ENCODE measurements around the gene LIMCH1.

The LIMCH1 gene

DNA sequence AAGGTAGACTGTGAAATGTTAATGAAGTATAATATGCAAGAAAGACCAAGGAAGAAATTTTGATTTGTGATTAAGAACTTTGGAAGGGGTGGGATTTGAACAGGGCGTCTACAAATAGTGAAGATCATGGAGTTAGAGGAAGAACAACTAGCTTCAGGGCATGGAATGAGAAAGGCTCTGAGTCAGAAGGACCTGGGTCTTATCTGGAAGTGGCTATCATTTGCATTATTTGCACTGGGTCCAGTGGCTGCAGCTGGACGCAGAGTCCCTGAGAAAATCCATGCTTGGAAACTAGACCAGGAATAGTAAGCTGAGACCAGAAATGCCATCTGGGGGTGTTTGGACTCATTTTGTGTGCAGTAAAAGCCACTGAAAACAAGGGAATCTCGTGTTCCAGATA, 4.3 kb upstream of the LIMCH1 start:
- H3K4ac ChIP-seq (ENCODE audit: low read length): no peak overlapping the region
- no peak overlapping the region for H2AFZ ChIP-seq (ENCODE audit: low read length)
- no peak overlapping the region for H3K23ac ChIP-seq (ENCODE audit: low read depth, low read length, poor library complexity)
- no peak overlapping the region for H3K18ac ChIP-seq (ENCODE audit: low read length)
- no peaks in the 10 kb centered on the region for H3K9me3 ChIP-seq (replicated peaks in 1 of 2; ENCODE audit: control insufficient read depth in 2 of 2, insufficient read depth in 1 of 2, low read depth in 1 of 2, low read length in 2 of 2)
- H2BK12ac ChIP-seq (ENCODE audit: low read length): no peak overlapping the region
- H2BK5ac ChIP-seq (ENCODE audit: low read length): no peak overlapping the region
- H3K4me2 ChIP-seq (ENCODE audit: insufficient read depth, low read length, poor library complexity, severe bottlenecking): no peak overlapping the region
- no peak overlapping the region for H2BK120ac ChIP-seq (ENCODE audit: low read depth, low read length)
- H2AK5ac ChIP-seq (ENCODE audit: low read depth, low read length): no peak overlapping the region
- peaks cover 2 to 6% of the 10 kb centered on the region in 2 donors for H3K4me1 ChIP-seq (ENCODE audit: control insufficient read depth in 2 of 2, insufficient read depth in 1 of 2, low read depth in 1 of 2, low read length in 2 of 2)
- WGBS, 2 donors (ENCODE audit: extremely low coverage in 2 of 2, insufficient read length in 2 of 2, insufficient replicate concordance in 1 of 2): no CpG with 5 or more reads among the region's 3 CpGs
- no peaks in the 10 kb centered on the region for H3K36me3 ChIP-seq (replicated peaks in 1 of 2; ENCODE audit: control insufficient read depth in 2 of 2, insufficient read depth in 2 of 2, low read length in 2 of 2)
- H3K4me3 ChIP-seq (ENCODE audit: low read length in 2 of 2): no peak overlapping the region
- H3K79me1 ChIP-seq (ENCODE audit: low read depth, low read length): no peaks in the 10 kb centered on the region
- H3K27me3 ChIP-seq (ENCODE audit: control insufficient read depth in 3 of 3, insufficient read depth in 3 of 3, low read depth in 1 of 3, low read length in 3 of 3): no peaks in the 10 kb centered on the region
- H3K14ac ChIP-seq (ENCODE audit: low read length): no peak overlapping the region
- no peak overlapping the region for H3K9ac ChIP-seq (ENCODE audit: low read depth, low read length, poor library complexity)
- DNase-seq (ENCODE audit: low spot score): no peak
- H4K91ac ChIP-seq (ENCODE audit: low read depth, low read length, poor library complexity): no peak overlapping the region
- H2BK15ac ChIP-seq (ENCODE audit: low read length): no peak overlapping the region
- no peak overlapping the region for H4K8ac ChIP-seq (ENCODE audit: low read depth, low read length)
- H3K27ac ChIP-seq (replicated peaks; ENCODE audit: low read length): no peak overlapping the region

DNA sequence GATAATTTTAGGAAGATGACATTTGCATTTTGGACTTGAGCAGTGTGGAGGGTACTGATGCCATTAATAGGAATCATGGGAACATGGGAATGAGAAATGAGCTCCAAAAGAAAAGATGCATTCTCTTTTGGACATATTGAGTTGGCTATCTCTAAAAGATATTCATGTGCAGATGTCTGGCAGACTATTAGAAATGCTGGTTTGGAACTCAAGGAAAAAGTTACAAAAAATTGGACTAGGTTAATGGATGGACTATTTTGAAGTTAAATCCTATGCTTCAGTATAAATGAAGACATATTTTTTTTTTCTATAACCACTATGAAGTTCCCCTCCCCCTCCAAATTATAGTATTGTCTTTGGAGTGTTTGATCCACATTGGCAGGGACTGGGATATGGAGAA, 3.6 kb upstream of the LIMCH1 start:
- no peak overlapping the region for H3K4me2 ChIP-seq (ENCODE audit: insufficient read depth, low read length, poor library complexity, severe bottlenecking)
- no peaks in the 10 kb centered on the region for H3K36me3 ChIP-seq (replicated peaks in 1 of 2; ENCODE audit: control insufficient read depth in 2 of 2, insufficient read depth in 2 of 2, low read length in 2 of 2)
- no peak overlapping the region for H3K23ac ChIP-seq (ENCODE audit: low read depth, low read length, poor library complexity)
- H3K79me1 ChIP-seq (ENCODE audit: low read depth, low read length): no peaks in the 10 kb centered on the region
- H3K27ac ChIP-seq (replicated peaks; ENCODE audit: low read length): no peak overlapping the region
- H3K4me1 ChIP-seq (ENCODE audit: control insufficient read depth in 2 of 2, insufficient read depth in 1 of 2, low read depth in 1 of 2, low read length in 2 of 2): peaks cover 2 to 4% of the 10 kb centered on the region in 2 donors
- no peak overlapping the region for H3K9ac ChIP-seq (ENCODE audit: low read depth, low read length, poor library complexity)
- H2BK12ac ChIP-seq (ENCODE audit: low read length): no peak overlapping the region
- DNase-seq (ENCODE audit: low spot score): no peak
- no peak overlapping the region for H3K4ac ChIP-seq (ENCODE audit: low read length)
- H3K27me3 ChIP-seq (ENCODE audit: control insufficient read depth in 3 of 3, insufficient read depth in 3 of 3, low read depth in 1 of 3, low read length in 3 of 3): no peaks in the 10 kb centered on the region
- no peak overlapping the region for H3K14ac ChIP-seq (ENCODE audit: low read length)
- H2BK5ac ChIP-seq (ENCODE audit: low read length): no peak overlapping the region
- no peak overlapping the region for H2AFZ ChIP-seq (ENCODE audit: low read length)
- no peak overlapping the region for H4K8ac ChIP-seq (ENCODE audit: low read depth, low read length)
- H2BK15ac ChIP-seq (ENCODE audit: low read length): no peak overlapping the region
- no peak overlapping the region for H2BK120ac ChIP-seq (ENCODE audit: low read depth, low read length)
- no peak overlapping the region for H2AK5ac ChIP-seq (ENCODE audit: low read depth, low read length)
- no peak overlapping the region for H3K18ac ChIP-seq (ENCODE audit: low read length)
- no peak overlapping the region for H4K91ac ChIP-seq (ENCODE audit: low read depth, low read length, poor library complexity)
- no peaks in the 10 kb centered on the region for H3K9me3 ChIP-seq (replicated peaks in 1 of 2; ENCODE audit: control insufficient read depth in 2 of 2, insufficient read depth in 1 of 2, low read depth in 1 of 2, low read length in 2 of 2)
- no peak overlapping the region for H3K4me3 ChIP-seq (ENCODE audit: low read length in 2 of 2)

DNA sequence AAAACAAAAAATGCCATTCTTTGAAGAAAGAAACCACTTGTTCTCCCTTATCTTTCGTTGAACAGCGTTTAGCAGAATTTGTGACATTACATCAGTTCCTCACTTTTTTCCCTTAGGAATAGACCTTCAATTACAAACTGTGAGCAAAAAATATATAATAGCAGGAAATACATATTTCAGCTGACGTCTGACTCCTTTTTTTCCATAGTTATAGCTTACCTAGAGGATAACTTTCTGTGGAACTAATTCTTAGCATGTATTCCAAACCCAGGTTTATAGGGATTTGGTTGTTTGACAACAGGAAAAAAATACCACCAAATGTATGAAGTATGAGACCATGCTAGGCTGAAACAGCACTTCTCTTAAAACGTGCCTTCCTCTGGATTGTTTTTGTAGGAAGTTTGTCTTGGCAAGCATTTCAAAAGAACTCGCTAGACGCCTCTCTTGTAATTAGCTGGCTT, 2.0 kb upstream of the LIMCH1 start:
- H3K27me3 ChIP-seq (ENCODE audit: control insufficient read depth in 3 of 3, insufficient read depth in 3 of 3, low read depth in 1 of 3, low read length in 3 of 3): no peaks in the 10 kb centered on the region
- H3K9ac ChIP-seq (ENCODE audit: low read depth, low read length, poor library complexity): no peak overlapping the region
- no peaks in the 10 kb centered on the region for H3K9me3 ChIP-seq (replicated peaks in 1 of 2; ENCODE audit: control insufficient read depth in 2 of 2, insufficient read depth in 1 of 2, low read depth in 1 of 2, low read length in 2 of 2)
- no peak overlapping the region for H3K27ac ChIP-seq (replicated peaks; ENCODE audit: low read length)
- no peak overlapping the region for H2BK5ac ChIP-seq (ENCODE audit: low read length)
- WGBS, 2 donors (ENCODE audit: extremely low coverage in 2 of 2, insufficient read length in 2 of 2, insufficient replicate concordance in 1 of 2): no CpG with 5 or more reads among the region's 6 CpGs
- H3K23ac ChIP-seq (ENCODE audit: low read depth, low read length, poor library complexity): no peak overlapping the region
- H3K36me3 ChIP-seq (replicated peaks in 1 of 2; ENCODE audit: control insufficient read depth in 2 of 2, insufficient read depth in 2 of 2, low read length in 2 of 2): no peaks in the 10 kb centered on the region
- no peak overlapping the region for H3K14ac ChIP-seq (ENCODE audit: low read length)
- H3K4me2 ChIP-seq (ENCODE audit: insufficient read depth, low read length, poor library complexity, severe bottlenecking): no peak overlapping the region
- no peaks in the 10 kb centered on the region for H3K79me1 ChIP-seq (ENCODE audit: low read depth, low read length)
- no peak overlapping the region for H2BK120ac ChIP-seq (ENCODE audit: low read depth, low read length)
- H2BK15ac ChIP-seq (ENCODE audit: low read length): no peak overlapping the region
- no peak for DNase-seq (ENCODE audit: low spot score)
- H3K4me1 ChIP-seq (ENCODE audit: control insufficient read depth in 2 of 2, insufficient read depth in 1 of 2, low read depth in 1 of 2, low read length in 2 of 2): peaks cover 5 to 6% of the 10 kb centered on the region in 2 donors
- no peak overlapping the region for H4K91ac ChIP-seq (ENCODE audit: low read depth, low read length, poor library complexity)
- H4K8ac ChIP-seq (ENCODE audit: low read depth, low read length): no peak overlapping the region
- H3K18ac ChIP-seq (ENCODE audit: low read length): no peak overlapping the region
- H3K4ac ChIP-seq (ENCODE audit: low read length): no peak overlapping the region
- no peak overlapping the region for H3K4me3 ChIP-seq (ENCODE audit: low read length in 2 of 2)
- no peak overlapping the region for H2BK12ac ChIP-seq (ENCODE audit: low read length)
- no peak overlapping the region for H2AFZ ChIP-seq (ENCODE audit: low read length)
- H2AK5ac ChIP-seq (ENCODE audit: low read depth, low read length): no peak overlapping the region

DNA sequence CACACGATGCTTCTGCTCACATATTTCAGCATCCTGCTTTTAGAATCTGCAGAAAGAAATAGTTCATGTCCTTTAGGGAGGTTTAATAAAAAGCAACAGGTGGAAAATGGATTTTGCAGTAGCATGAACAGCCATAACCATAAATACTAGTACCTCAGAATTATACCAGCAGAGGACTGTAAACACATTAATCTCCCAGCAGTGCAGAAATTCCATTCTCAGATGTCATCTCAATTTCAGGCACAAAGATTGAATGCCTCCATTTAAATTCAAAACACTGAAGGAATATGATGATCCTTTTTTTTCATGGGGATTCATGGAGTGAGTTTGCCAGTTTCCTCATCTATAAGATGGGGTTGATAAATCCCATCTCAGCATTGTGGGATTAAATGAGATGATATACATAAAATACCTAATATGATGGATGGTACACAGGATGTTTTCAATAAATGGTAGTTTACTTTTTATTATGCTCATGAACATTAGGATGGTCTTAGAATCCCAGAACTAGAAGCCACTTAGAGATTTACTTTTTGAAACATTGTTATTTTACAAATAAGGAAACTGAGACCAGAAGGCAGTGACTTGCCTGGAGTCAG, 566 bp upstream of the LIMCH1 start:
- H2BK5ac ChIP-seq (ENCODE audit: low read length): no peak overlapping the region
- H3K36me3 ChIP-seq (replicated peaks in 1 of 2; ENCODE audit: control insufficient read depth in 2 of 2, insufficient read depth in 2 of 2, low read length in 2 of 2): no peaks in the 10 kb centered on the region
- H2BK15ac ChIP-seq (ENCODE audit: low read length): no peak overlapping the region
- H3K27ac ChIP-seq (replicated peaks; ENCODE audit: low read length): no peak overlapping the region
- no peak overlapping the region for H3K23ac ChIP-seq (ENCODE audit: low read depth, low read length, poor library complexity)
- no peak overlapping the region for H3K4me3 ChIP-seq (ENCODE audit: low read length in 2 of 2)
- no peak overlapping the region for H2BK120ac ChIP-seq (ENCODE audit: low read depth, low read length)
- no CpG with 5 or more reads among the region's 1 CpG for WGBS, 2 donors (ENCODE audit: extremely low coverage in 2 of 2, insufficient read length in 2 of 2, insufficient replicate concordance in 1 of 2)
- no peak overlapping the region for H3K4me2 ChIP-seq (ENCODE audit: insufficient read depth, low read length, poor library complexity, severe bottlenecking)
- no peaks in the 10 kb centered on the region for H3K9me3 ChIP-seq (replicated peaks in 1 of 2; ENCODE audit: control insufficient read depth in 2 of 2, insufficient read depth in 1 of 2, low read depth in 1 of 2, low read length in 2 of 2)
- no peak overlapping the region for H3K18ac ChIP-seq (ENCODE audit: low read length)
- H4K91ac ChIP-seq (ENCODE audit: low read depth, low read length, poor library complexity): no peak overlapping the region
- H3K4me1 ChIP-seq (ENCODE audit: control insufficient read depth in 2 of 2, insufficient read depth in 1 of 2, low read depth in 1 of 2, low read length in 2 of 2): peaks cover 4 to 9% of the 10 kb centered on the region in 2 donors
- H3K79me1 ChIP-seq (ENCODE audit: low read depth, low read length): no peaks in the 10 kb centered on the region
- H2AK5ac ChIP-seq (ENCODE audit: low read depth, low read length): no peak overlapping the region
- H3K9ac ChIP-seq (ENCODE audit: low read depth, low read length, poor library complexity): no peak overlapping the region
- no peak overlapping the region for H4K8ac ChIP-seq (ENCODE audit: low read depth, low read length)
- no peak overlapping the region for H3K14ac ChIP-seq (ENCODE audit: low read length)
- no peaks in the 10 kb centered on the region for H3K27me3 ChIP-seq (ENCODE audit: control insufficient read depth in 3 of 3, insufficient read depth in 3 of 3, low read depth in 1 of 3, low read length in 3 of 3)
- no peak overlapping the region for H2AFZ ChIP-seq (ENCODE audit: low read length)
- H2BK12ac ChIP-seq (ENCODE audit: low read length): no peak overlapping the region
- DNase-seq (ENCODE audit: low spot score): no peak
- no peak overlapping the region for H3K4ac ChIP-seq (ENCODE audit: low read length)
